ENCODE measurements around the gene DLGAP3.

Gene DLGAP3

GRCh38 chr1:34918977-34919561, 10.4 kb downstream of the DLGAP3 start:
- H3K4me3 ChIP-seq: peak overlapping the region; percentile 47
- H3K9ac ChIP-seq: 0 out of 2 replicates have a peak overlapping the region, but pooled peaks have one; percentile 10
- H3K27ac ChIP-seq: peak overlapping the region; percentile 56
- no peak for TF ChIP-seq Cebpa-rat (IDR thresholded peaks at IDR 0.05)
- no peaks in the 10 kb centered on the region for H3K36me3 ChIP-seq
- peaks cover 41% of the 10 kb centered on the region for H4K20me1 ChIP-seq
- no peaks in the 10 kb centered on the region for H3K27me3 ChIP-seq
- no peaks in the 10 kb centered on the region for H3K9me3 ChIP-seq
- peaks cover 31% of the 10 kb centered on the region for H3K4me1 ChIP-seq
- H3K4me2 ChIP-seq: peak overlapping the region; percentile 91

GRCh38 chr1:34918386-34918976, 11.0 kb downstream of the DLGAP3 start:
- Histone ChIP-seq H3K4me3 (peak overlapping the region; percentile 47), H3K27me3 (no peaks in the 10 kb centered on the region), H3K4me1 (peaks cover 31% of the 10 kb centered on the region), H3K4me2 (peak overlapping the region; percentile 91), H3K36me3 (no peaks in the 10 kb centered on the region), H3K9me3 (no peaks in the 10 kb centered on the region), H3K27ac (peak overlapping the region; percentile 56), H4K20me1 (peaks cover 35% of the 10 kb centered on the region), H3K9ac (0 out of 2 replicates have a peak overlapping the region, but pooled peaks have one; percentile 10)
- TF ChIP-seq Cebpa-rat (IDR thresholded peaks at IDR 0.05): no peak

- no peak overlapping the region for H3K4me3 ChIP-seq
- no peaks in the 10 kb centered on the region for H3K36me3 ChIP-seq
- H3K9ac ChIP-seq: no peak overlapping the region
- no peak for TF ChIP-seq Cebpa-rat (IDR thresholded peaks at IDR 0.05)
- no peaks in the 10 kb centered on the region for H3K27me3 ChIP-seq
- H4K20me1 ChIP-seq: peaks cover 34% of the 10 kb centered on the region
- no peaks in the 10 kb centered on the region for H3K9me3 ChIP-seq
- H3K4me2 ChIP-seq: no peak overlapping the region
- H3K4me1 ChIP-seq: peaks cover 31% of the 10 kb centered on the region
- H3K27ac ChIP-seq: no peak overlapping the region
Observed at GRCh38 chr1:34917017-34917416, 12.4 kb downstream of the DLGAP3 start.

GRCh38 chr1:34916104-34916503, 13.3 kb downstream of the DLGAP3 start:
- no peaks in the 10 kb centered on the region for H3K9me3 ChIP-seq
- H3K36me3 ChIP-seq: no peaks in the 10 kb centered on the region
- H3K4me1 ChIP-seq: peaks cover 31% of the 10 kb centered on the region
- no peak overlapping the region for H3K27ac ChIP-seq
- no peak overlapping the region for H3K9ac ChIP-seq
- no peak overlapping the region for H3K4me3 ChIP-seq
- no peak overlapping the region for H3K4me2 ChIP-seq
- H3K27me3 ChIP-seq: no peaks in the 10 kb centered on the region
- TF ChIP-seq Cebpa-rat (IDR thresholded peaks at IDR 0.05): no peak
- H4K20me1 ChIP-seq: peaks cover 25% of the 10 kb centered on the region

GRCh38 chr1:34915521-34915920, 13.9 kb downstream of the DLGAP3 start:
- no peaks in the 10 kb centered on the region for H3K9me3 ChIP-seq
- H4K20me1 ChIP-seq: peaks cover 22% of the 10 kb centered on the region
- no peak overlapping the region for H3K27ac ChIP-seq
- no peak overlapping the region for H3K4me2 ChIP-seq
- no peak overlapping the region for H3K9ac ChIP-seq
- H3K36me3 ChIP-seq: no peaks in the 10 kb centered on the region
- H3K4me1 ChIP-seq: peaks cover 31% of the 10 kb centered on the region
- H3K27me3 ChIP-seq: no peaks in the 10 kb centered on the region
- TF ChIP-seq Cebpa-rat (IDR thresholded peaks at IDR 0.05): no peak
- no peak overlapping the region for H3K4me3 ChIP-seq

- Histone ChIP-seq H3K9me3 (no peaks in the 10 kb centered on the region), H3K36me3 (no peaks in the 10 kb centered on the region), H3K9ac (no peak overlapping the region), H3K4me1 (peaks cover 28% of the 10 kb centered on the region), H3K27ac (no peak overlapping the region), H3K27me3 (no peaks in the 10 kb centered on the region), H4K20me1 (peaks cover 21% of the 10 kb centered on the region), H3K4me3 (no peak overlapping the region), H3K4me2 (no peak overlapping the region)
- TF ChIP-seq Cebpa-rat (IDR thresholded peaks at IDR 0.05): no peak
Observed at GRCh38 chr1:34914958-34915357, 14.5 kb downstream of the DLGAP3 start.

- Histone ChIP-seq H3K4me1 (0 out of 2 replicates have a peak, but pooled peaks cover 5% of the 10 kb centered on the region), H3K9me3 (no peaks in the 10 kb centered on the region), H3K27ac (no peak overlapping the region), H3K4me3 (no peak overlapping the region), H4K20me1 (peaks cover 49% of the 10 kb centered on the region), H3K27me3 (no peaks in the 10 kb centered on the region), H3K36me3 (no peaks in the 10 kb centered on the region), H3K4me2 (no peak overlapping the region), H3K9ac (no peak overlapping the region)
- TF ChIP-seq Cebpa-rat (IDR thresholded peaks at IDR 0.05): no peak
Observed at GRCh38 chr1:34911465-34911864, 18.0 kb downstream of the DLGAP3 start.

- Histone ChIP-seq H3K9me3 (no peaks in the 10 kb centered on the region), H3K4me3 (no peak overlapping the region), H3K4me1 (0 out of 2 replicates have a peak, but pooled peaks cover 2% of the 10 kb centered on the region), H3K36me3 (no peaks in the 10 kb centered on the region), H4K20me1 (peaks cover 53% of the 10 kb centered on the region), H3K9ac (no peak overlapping the region), H3K4me2 (no peak overlapping the region), H3K27ac (no peak overlapping the region), H3K27me3 (no peaks in the 10 kb centered on the region)
- no peak for TF ChIP-seq Cebpa-rat (IDR thresholded peaks at IDR 0.05)
Observed at GRCh38 chr1:34910425-34910824, 19.0 kb downstream of the DLGAP3 start.

- Histone ChIP-seq H3K4me2 (no peak overlapping the region), H3K9me3 (no peaks in the 10 kb centered on the region), H3K4me3 (no peak overlapping the region), H3K27me3 (no peaks in the 10 kb centered on the region), H3K27ac (no peak overlapping the region), H3K36me3 (0 out of 2 replicates have a peak, but pooled peaks cover 7% of the 10 kb centered on the region), H3K4me1 (no peaks in the 10 kb centered on the region), H3K9ac (no peak overlapping the region), H4K20me1 (peaks cover 52% of the 10 kb centered on the region)
- no peak for TF ChIP-seq Cebpa-rat (IDR thresholded peaks at IDR 0.05)
Observed at GRCh38 chr1:34908369-34908768, 21.1 kb downstream of the DLGAP3 start.

GRCh38 chr1:34907487-34908090, 21.9 kb downstream of the DLGAP3 start:
- H3K27ac ChIP-seq: no peak overlapping the region
- no peaks in the 10 kb centered on the region for H3K9me3 ChIP-seq
- no peak overlapping the region for H3K4me3 ChIP-seq
- peaks cover 44% of the 10 kb centered on the region for H4K20me1 ChIP-seq
- H3K4me2 ChIP-seq: no peak overlapping the region
- no peaks in the 10 kb centered on the region for H3K4me1 ChIP-seq
- no peak overlapping the region for H3K9ac ChIP-seq
- H3K27me3 ChIP-seq: no peaks in the 10 kb centered on the region
- TF ChIP-seq Cebpa-rat (IDR thresholded peaks at IDR 0.05): no peak
- H3K36me3 ChIP-seq: 0 out of 2 replicates have a peak, but pooled peaks cover 7% of the 10 kb centered on the region

All from BLaER1 (cell line).